ENCODE results near the gene TAC1.

DNA sequence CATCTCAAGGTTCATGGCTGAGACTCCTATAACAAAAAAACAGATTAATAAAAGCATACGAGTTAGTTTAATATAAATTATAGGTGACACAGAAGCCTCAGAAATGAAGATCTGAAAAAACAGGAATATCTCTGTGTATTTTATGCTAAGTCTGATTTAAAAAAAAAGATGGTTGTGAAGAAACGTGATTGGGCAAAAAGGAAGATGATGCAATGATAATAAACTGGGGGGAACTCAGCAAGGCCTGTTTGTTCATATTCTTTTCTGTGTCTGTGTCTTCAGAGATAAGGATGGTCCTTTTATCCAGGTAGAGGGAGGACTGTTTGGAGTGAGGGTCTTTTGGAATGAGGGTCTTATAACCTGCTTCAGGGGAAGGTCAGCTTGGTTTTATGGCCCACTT lies 25.9 kb downstream of the TAC1 start:
- TF ChIP-seq, protein P1, sequence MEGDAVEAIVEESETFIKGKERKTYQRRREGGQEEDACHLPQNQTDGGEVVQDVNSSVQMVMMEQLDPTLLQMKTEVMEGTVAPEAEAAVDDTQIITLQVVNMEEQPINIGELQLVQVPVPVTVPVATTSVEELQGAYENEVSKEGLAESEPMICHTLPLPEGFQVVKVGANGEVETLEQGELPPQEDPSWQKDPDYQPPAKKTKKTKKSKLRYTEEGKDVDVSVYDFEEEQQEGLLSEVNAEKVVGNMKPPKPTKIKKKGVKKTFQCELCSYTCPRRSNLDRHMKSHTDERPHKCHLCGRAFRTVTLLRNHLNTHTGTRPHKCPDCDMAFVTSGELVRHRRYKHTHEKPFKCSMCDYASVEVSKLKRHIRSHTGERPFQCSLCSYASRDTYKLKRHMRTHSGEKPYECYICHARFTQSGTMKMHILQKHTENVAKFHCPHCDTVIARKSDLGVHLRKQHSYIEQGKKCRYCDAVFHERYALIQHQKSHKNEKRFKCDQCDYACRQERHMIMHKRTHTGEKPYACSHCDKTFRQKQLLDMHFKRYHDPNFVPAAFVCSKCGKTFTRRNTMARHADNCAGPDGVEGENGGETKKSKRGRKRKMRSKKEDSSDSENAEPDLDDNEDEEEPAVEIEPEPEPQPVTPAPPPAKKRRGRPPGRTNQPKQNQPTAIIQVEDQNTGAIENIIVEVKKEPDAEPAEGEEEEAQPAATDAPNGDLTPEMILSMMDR (IDR thresholded peaks at IDR 0.05): no peak
- no peak for TF ChIP-seq POLR2A (IDR thresholded peaks at IDR 0.05)

All from right lobe of liver (tissue), 4 donors.